Uterus (tissue), 2 donors: ENCODE data around the gene ISM2.

ENCODE experiments used
- POLR2A ChIP-seq, 2 donors: fragments of 450-650 bp; IDR thresholded peaks; one replicate each; pipeline ENCODE4 v1.6.1; 2016; ENCODE audit warnings: antibody characterized with exemption in 2 of 2, mild to moderate bottlenecking in 1 of 2, moderate library complexity in 1 of 2
- TF ChIP-seq, protein P1 (sequence below), 4 experiments: fragments of 200-600 bp in 2 of 4; fragments of 450-650 bp in 2 of 4; sonication (generic) in 2 of 4; IDR thresholded peaks; one replicate each; pipeline ENCODE4 v1.5.1; 2016 to 2019; ENCODE audit warnings: antibody characterized with exemption in 4 of 4, mild to moderate bottlenecking in 2 of 4, moderate library complexity in 1 of 4

DNA sequence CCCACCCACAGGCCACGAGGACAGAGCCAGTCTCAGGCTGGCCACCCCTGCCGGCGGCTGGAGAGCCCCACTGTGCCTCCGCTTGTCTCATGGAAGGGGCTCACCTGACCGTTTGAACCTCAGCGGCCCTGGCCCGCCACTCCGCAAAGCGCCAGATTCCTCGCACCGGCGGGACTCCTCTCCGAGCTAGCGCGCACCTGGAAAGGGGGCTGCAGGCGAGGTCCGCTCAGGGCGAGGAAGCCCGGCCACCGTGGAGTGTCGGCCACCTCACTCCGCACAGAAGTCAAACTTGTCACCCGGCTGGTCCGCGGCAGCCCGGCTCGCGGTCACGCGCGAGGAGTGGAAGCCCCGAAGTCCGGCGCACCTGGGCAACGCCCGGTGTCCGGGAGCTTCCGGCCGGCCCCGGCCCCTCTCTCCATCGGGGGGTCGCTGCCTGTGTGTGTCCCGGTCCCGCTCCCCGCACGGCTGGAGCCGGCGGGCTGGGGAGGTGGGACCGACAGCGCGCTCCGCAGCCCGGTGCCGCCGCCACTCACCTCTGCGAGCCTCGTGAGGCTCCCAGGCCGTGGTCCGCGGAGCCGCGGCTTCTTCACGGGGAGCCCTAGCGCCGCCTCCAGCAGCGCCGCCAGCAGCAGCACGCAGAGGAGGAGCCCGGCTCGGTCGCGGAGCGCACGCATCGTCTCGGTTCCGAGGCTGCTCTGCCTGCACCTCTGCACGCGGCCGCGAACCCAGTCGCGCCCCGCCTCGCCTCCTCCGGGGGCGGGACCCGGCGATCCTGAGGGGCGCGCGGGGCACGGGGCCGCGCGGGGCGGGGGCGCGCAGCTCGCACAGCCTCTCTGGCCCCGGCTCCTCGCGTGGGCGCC is at the start of gene ISM2:
- TF ChIP-seq, protein P1, sequence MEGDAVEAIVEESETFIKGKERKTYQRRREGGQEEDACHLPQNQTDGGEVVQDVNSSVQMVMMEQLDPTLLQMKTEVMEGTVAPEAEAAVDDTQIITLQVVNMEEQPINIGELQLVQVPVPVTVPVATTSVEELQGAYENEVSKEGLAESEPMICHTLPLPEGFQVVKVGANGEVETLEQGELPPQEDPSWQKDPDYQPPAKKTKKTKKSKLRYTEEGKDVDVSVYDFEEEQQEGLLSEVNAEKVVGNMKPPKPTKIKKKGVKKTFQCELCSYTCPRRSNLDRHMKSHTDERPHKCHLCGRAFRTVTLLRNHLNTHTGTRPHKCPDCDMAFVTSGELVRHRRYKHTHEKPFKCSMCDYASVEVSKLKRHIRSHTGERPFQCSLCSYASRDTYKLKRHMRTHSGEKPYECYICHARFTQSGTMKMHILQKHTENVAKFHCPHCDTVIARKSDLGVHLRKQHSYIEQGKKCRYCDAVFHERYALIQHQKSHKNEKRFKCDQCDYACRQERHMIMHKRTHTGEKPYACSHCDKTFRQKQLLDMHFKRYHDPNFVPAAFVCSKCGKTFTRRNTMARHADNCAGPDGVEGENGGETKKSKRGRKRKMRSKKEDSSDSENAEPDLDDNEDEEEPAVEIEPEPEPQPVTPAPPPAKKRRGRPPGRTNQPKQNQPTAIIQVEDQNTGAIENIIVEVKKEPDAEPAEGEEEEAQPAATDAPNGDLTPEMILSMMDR (IDR thresholded peaks at IDR 0.05): no peak
- TF ChIP-seq POLR2A (IDR thresholded peaks at IDR 0.05): no peak
